Adrenal gland (tissue), 12 donors: ENCODE data around the gene LHX4. TPM values are rescaled to one million over a fixed set of nuclear protein-coding genes. Genes with fewer than 3 reads are reported as not detected.

ENCODE experiments used
- DNase-seq, 7 donors: peaks; one replicate each; pipeline ENCODE4 v3.0.0-alpha.2; 2019 to 2020
- H3K27ac ChIP-seq, 5 donors: fragments of 200-600 bp; sonication (generic) in 4 of 5; 1 replicate in 3 of 5; 2 replicates in 2 of 5; pipeline versions ENCODE4 v1.5.1 to v1.8.0; 2016 to 2020; ENCODE audit warnings: mild to moderate bottlenecking in 1 of 5
- H3K27me3 ChIP-seq: fragments of 200-600 bp; 2 replicates; pipeline ENCODE4 v1.8.0; 2021
- H3K36me3 ChIP-seq, 2 donors: fragments of 200-600 bp; replicated peaks in 1 of 2; 1 replicate in 1 of 2; 2 replicates in 1 of 2; pipeline versions ENCODE4 v1.5.1 to v1.8.0; 2018 to 2022
- H3K4me1 ChIP-seq, 2 donors: fragments of 200-600 bp; replicated peaks in 1 of 2; 1 replicate in 1 of 2; 2 replicates in 1 of 2; pipeline versions ENCODE4 v1.5.1 to v1.8.0; 2018 to 2021
- H3K4me3 ChIP-seq, 4 donors: fragments of 200-600 bp; sonication (generic) in 3 of 4; one replicate each; pipeline ENCODE4 v1.5.1; 2016 to 2018
- H3K9me3 ChIP-seq, 3 donors: fragments of 200-600 bp; sonication (generic) in 1 of 3; replicated peaks in 1 of 3; 1 replicate in 2 of 3; 2 replicates in 1 of 3; pipeline versions ENCODE4 v1.5.1 to v1.8.0; 2016 to 2021
- POLR2A ChIP-seq, 2 donors: fragments of 450-650 bp; IDR thresholded peaks; one replicate each; pipeline ENCODE4 v1.6.1; 2017; ENCODE audit warnings: antibody characterized with exemption in 2 of 2, mild to moderate bottlenecking in 2 of 2, moderate library complexity in 1 of 2
- WGBS, 4 donors: extraction: QIAGEN DNeasy Blood & Tissue Kit in 2 of 4; methylation state at CpG; one replicate each; pipeline versions ENCODE4 v1.1.5 to v1.1.7; 2013 to 2017; 5-methylcytosine and 5-hydroxymethylcytosine counted together
- intact Hi-C, 2 donors: fragments of 100-400 bp; cut with DNase I; formaldehyde crosslinking; loops; one replicate each; pipeline versions ENCODE4 v1.14.1 to v1.15.0; 2022 to 2023
- polyA plus RNA-seq, 3 donors: library from polyadenylated mRNA; stranded (reverse); fragments of 200-250 nt in 2 of 3; fragments of 350-450 nt in 1 of 3; fragmentation: Illumina TruSeq in 1 of 3; extraction: RNeasy Lipid Tissue Mini Kit (QIAGEN cat#74804) in 1 of 3; gene quantifications; one replicate each; pipeline ENCODE4 v1.2.3, GENCODE V29; 2013 to 2014
- total RNA-seq, 9 donors: library from RNA; depleted of rRNA in 4 of 9; stranded (reverse); fragments of >200 nt in 4 of 9; fragments of 120-200 nt in 1 of 9; fragmentation: NEBNext Ultra II Directional in 1 of 9; extraction: Animal tissue kit (Norgen Biotek cat#: 25700) in 1 of 9; gene quantifications; one replicate each; pipeline versions ENCODE4 v1.1.0 to v1.2.4, GENCODE V29; 2013 to 2023
- TF ChIP-seq, protein P1 (sequence below), 6 experiments: fragments of 450-650 bp in 4 of 6; fragments of 200-600 bp in 2 of 6; sonication (generic) in 1 of 6; IDR thresholded peaks; 1 replicate in 5 of 6; 2 replicates in 1 of 6; pipeline versions ENCODE4 v1.5.1 to v1.8.0; 2016 to 2021; ENCODE audit warnings: antibody characterized with exemption in 6 of 6, mild to moderate bottlenecking in 2 of 6, moderate library complexity in 1 of 6
- donor health status: healthy with polysubstance abuse.
- donor health status: Bipolar disorder and iron deficiency.
- donor health status: DM: yes; HTN: yes; CAD: no.
- donor health status: DM: no; HTN: no; CAD: no.
- donor health status: DM: no; HTN: no; CAD: no.
- donor health status: DM: yes; HTN: yes; CAD: no.

The LHX4 gene
- total and polyA plus RNA-seq, 12 donors: not detected

DNA sequence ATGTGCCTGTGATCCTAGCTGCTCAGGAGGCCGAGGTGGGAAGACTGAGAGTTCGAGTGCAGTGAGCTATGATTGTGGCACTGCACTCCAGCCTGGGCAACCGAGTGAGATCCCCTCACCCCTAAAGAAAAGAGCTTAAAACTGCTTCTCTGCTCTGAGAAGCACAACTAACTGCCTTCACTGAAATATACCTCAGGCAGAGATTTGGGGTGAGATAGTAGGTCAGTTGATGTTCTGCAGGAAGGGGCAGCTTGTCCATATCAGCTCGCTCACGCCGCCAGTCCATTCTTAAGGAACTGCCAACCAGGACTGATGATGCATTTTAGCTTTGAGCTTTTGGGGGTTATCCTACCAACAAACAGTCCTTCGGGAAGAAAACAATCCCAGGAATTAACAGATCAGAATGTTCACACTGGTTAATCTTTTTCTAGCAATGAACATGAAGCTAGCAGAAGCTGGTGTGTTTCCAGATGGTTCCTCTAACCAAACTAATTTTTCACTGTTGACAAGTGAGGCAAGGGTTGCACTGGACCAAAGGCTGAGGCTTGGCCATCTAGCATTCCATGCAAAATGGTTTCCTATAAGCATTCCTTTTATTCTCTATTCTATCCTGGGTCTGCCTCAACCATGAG lies 31.6 kb downstream of the LHX4 start:
- Histone ChIP-seq H3K36me3 (no peaks in the 10 kb centered on the region), H3K27me3 (peaks cover 22% of the 10 kb centered on the region), H3K9me3 (no peaks in the 10 kb centered on the region), H3K4me3 (no peak overlapping the region), H3K4me1 (no peaks in the 10 kb centered on the region), H3K27ac (no peak overlapping the region)
- WGBS, 4 donors: 80 to 87% (median 85%) methylated on average over 7 of the region's 7 CpGs
- no peak for DNase-seq
- no peak for TF ChIP-seq POLR2A (IDR thresholded peaks at IDR 0.05)
- TF ChIP-seq, protein P1, sequence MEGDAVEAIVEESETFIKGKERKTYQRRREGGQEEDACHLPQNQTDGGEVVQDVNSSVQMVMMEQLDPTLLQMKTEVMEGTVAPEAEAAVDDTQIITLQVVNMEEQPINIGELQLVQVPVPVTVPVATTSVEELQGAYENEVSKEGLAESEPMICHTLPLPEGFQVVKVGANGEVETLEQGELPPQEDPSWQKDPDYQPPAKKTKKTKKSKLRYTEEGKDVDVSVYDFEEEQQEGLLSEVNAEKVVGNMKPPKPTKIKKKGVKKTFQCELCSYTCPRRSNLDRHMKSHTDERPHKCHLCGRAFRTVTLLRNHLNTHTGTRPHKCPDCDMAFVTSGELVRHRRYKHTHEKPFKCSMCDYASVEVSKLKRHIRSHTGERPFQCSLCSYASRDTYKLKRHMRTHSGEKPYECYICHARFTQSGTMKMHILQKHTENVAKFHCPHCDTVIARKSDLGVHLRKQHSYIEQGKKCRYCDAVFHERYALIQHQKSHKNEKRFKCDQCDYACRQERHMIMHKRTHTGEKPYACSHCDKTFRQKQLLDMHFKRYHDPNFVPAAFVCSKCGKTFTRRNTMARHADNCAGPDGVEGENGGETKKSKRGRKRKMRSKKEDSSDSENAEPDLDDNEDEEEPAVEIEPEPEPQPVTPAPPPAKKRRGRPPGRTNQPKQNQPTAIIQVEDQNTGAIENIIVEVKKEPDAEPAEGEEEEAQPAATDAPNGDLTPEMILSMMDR (IDR thresholded peaks at IDR 0.05): no peak
- intact Hi-C loops: no loop called here

DNA sequence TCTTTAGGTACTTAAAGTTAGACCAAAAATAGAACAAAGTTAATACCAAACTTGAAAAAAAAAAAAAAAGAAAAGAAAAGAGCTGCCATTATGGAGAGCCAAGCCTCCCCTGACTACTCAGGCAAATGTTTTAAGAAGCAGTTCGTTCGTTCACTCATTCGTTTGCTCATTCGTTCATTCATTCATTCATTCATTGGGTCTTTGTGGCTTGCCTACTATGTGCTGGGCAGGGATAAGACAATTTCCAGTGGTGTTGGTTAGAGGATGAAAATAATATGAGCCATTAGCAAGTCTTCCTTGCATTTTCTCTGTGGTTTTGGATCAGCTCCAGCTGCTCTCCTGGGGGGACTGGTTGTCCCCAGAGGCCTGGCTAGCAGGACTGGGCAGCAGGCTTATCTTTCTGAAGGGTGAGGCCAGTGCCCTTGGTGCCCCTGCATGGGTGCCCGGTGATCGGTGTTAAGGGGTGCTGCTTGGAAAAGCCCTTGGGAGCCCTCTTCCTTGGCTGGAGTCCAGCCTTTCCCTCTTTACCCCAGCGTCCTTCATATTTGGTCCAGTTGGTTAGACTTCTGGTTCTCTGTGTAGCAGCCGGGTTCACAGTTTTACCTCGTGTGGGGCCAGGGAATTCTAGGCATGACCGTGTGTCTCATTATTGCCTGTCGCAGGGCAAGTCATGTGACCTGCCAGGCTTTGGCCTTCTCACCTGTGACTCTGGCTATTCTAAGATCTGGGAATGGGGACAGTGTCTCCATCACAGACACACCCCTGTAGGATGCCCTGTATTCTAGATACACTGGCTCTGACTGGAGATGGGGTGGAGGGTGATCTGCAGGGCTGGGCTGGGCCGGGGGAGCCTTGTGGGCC lies 32.8 kb downstream of the LHX4 start:
- DNase-seq: peak in 1 of 7 donors; percentile 10
- no peaks in the 10 kb centered on the region for H3K36me3 ChIP-seq
- TF ChIP-seq POLR2A (IDR thresholded peaks at IDR 0.05): no peak
- TF ChIP-seq, protein P1 (IDR thresholded peaks at IDR 0.05): no peak
- H3K27ac ChIP-seq: no peak overlapping the region
- H3K9me3 ChIP-seq: no peaks in the 10 kb centered on the region
- 58 to 65% (median 62%) methylated on average over 11 to 12 of the region's 12 CpGs for WGBS, 4 donors
- no peaks in the 10 kb centered on the region for H3K4me1 ChIP-seq
- intact Hi-C loops: no loop called here
- no peak overlapping the region for H3K4me3 ChIP-seq
- peaks cover 22% of the 10 kb centered on the region for H3K27me3 ChIP-seq

DNA sequence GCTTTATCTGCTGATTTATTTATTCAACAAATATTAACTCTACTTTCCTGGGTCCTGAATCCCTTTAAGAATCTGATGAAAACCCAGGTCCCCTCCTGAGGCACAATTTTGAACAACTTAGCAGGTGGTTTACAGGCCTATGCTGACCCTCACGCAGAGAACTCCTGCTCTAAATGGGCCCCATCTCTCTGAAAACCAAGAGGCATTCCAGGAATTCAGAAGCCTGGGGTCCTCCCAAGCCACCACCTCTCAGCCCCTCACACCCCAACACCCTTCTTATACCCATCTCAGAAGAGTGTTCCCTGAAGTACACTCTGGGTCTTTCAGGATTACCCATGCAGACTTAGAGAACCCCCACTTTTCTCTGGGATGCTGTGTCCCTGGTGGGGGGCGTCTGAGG lies 34.5 kb downstream of the LHX4 start:
- WGBS, 4 donors: 34 to 60% (median 55%) methylated on average over 2 of the region's 2 CpGs
- peaks cover 5% of the 10 kb centered on the region for H3K27me3 ChIP-seq
- intact Hi-C loops: no loop called here
- no peaks in the 10 kb centered on the region for H3K36me3 ChIP-seq
- no peak overlapping the region for H3K27ac ChIP-seq
- H3K4me3 ChIP-seq: no peak overlapping the region
- DNase-seq: peak in 2 of 7 donors; percentile 7 to 25
- H3K9me3 ChIP-seq: no peaks in the 10 kb centered on the region
- TF ChIP-seq, protein P1 (IDR thresholded peaks at IDR 0.05): no peak
- no peak for TF ChIP-seq POLR2A (IDR thresholded peaks at IDR 0.05)
- no peaks in the 10 kb centered on the region for H3K4me1 ChIP-seq

DNA sequence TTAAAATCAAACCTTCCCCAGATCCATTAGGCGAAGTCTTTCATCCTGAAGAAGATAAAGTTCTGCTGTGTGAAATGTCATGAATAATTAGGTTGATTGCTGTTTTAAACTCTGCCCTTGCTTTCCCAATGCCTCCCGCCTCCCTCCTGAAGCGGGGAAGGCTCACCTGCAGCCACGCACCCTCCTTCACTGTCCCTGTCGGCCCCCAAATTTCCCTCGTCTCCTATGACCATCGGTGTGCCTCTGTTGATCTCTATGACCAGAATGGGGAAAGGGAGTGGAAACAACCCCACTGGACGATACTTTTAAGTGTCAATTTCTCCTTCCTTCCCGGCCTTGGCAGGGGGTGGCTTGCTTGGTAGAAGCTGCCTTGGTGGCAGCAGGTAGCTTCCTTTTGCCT lies 35.1 kb downstream of the LHX4 start:
- H3K36me3 ChIP-seq: no peaks in the 10 kb centered on the region
- H3K27me3 ChIP-seq: peaks cover 1% of the 10 kb centered on the region
- 66 to 72% (median 68%) methylated on average over 9 of the region's 9 CpGs for WGBS, 4 donors
- peak in 2 of 7 donors; percentile 5 to 27 for DNase-seq
- no peaks in the 10 kb centered on the region for H3K4me1 ChIP-seq
- TF ChIP-seq POLR2A (IDR thresholded peaks at IDR 0.05): no peak
- TF ChIP-seq, protein P1 (IDR thresholded peaks at IDR 0.05): no peak
- H3K27ac ChIP-seq: no peak overlapping the region
- intact Hi-C loops: no loop called here
- H3K4me3 ChIP-seq: no peak overlapping the region
- no peaks in the 10 kb centered on the region for H3K9me3 ChIP-seq
